ENCODE data around the gene RXFP2.

The RXFP2 gene

DNA sequence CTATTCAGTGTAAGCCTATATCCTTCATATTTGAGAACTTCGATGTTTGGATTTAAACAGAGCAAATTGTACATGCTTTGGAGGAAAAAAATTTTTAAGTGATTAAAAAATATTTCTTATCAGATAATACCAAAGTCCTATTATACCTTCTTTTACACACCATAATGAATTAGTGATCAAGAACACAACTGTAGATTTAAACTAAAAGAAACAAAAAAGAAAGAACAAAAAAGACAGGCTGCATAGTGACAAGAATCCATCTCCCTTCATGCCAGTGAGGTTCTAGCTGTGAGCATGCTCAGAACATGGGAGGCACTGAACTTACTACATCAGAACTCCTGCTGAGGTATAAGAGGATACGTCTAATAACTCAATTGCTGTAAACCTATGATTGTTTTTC is at the start of gene RXFP2:
TSS of gene RXFP2 (plus strand) at position 301 of the 400 bp plus-strand sequence. CDS start at position 388, 87 bp downstream.
- DNase-seq: no peak

GRCh38 chr13:31697290-31697689 is 42.0 kb upstream of the RXFP2 start:
- DNase-seq: no peak

DNA sequence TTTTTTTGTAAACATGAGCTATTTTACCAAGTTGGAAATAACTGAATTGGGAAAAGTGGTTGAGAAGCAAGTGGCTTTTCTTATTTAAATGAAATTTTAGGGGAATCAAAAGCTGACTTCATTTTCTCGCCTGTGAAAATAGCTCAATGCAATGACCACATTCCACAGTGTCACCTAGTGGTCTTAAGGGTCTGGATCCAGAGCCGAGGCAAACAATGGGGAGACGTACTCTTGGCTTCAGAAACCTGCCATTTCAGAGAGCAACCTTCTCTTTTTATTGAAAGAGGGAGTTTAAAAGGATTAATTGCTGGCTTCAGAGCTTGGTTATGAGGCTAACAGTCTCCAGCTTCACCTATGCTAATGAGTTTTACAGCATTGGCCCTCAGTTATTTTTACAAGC is 39.7 kb upstream of the RXFP2 start:
- no peak for DNase-seq

DNA sequence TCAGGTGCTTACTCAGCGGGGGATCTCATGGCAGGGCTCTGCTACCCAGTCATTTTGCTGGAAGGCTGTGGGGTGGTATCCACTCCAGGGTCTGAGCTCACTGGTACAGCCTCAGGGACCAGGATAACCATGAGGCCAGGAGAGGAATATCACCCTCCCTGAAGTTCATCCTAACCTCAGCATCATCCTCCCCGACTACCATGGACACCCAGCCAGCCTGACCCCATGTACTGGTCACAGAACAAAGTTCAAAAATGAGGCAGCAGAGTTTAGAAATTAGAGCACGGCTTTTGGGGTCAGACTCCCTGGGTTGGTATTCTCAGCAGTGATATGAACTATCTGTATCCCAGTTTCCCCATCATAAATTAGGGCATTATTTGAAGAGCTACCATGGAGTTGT is 35.5 kb upstream of the RXFP2 start:
- DNase-seq: no peak

DNA sequence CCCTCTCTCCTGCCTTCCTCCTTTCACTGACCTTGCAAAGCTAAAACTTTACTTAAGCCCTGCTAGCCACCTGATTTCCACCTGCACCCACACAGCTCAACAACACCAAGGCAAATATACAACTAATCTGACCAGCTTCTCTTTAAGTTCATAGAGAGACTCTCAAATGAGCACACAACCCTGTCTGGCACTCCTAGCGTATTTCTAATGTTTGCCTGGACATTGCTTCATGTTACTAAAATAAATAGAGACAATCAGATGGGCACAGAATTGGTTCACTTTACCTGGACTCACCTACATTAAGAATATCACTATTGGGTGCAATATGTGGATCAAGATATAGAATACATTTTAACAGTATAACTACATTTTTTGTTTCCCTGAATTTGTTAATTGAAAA is 33.2 kb upstream of the RXFP2 start:
- DNase-seq: no peak

- no peak for DNase-seq
These were observed 21.7 kb upstream of the RXFP2 start for GRCh38 chr13:31717583-31717982.

DNA sequence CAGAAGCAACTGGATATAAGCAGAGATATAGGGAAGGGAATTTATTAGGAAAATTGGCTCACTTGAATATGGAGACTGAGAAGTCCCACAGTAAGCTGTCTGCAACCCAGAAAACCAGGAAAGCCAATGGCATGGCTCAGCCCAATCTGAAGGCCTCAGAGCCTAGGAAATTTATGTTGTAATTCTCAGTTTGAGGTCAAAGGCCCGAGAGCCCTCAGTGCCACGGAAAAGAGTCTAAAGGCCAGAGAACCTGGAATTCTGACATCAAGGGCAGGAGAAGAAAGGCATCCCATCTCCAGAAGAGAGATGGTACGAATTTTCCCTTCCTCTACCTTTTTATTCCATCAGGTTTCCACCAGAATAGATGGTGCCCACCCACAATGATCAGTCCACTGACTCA is 20.1 kb upstream of the RXFP2 start:
- no peak for DNase-seq

DNA sequence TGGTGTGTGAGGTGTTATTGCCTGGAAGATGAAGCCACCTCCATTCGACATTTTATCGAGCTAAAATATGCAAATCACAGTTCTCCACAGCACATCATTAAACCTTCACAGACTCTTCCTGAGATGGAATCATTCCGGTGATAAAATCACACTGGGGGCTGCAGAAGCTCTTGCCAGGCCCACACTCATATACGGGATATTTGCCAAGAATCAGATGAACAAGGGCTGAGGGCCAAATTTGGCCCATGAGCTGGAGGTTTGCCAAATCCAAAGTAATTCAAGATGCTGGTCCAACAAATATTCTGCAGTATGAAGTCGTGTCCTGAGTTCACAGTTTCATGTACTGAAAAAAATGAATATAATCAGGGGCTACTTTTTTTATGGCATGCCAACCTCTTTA is 16.7 kb upstream of the RXFP2 start:
- peak; percentile 40 for DNase-seq

- DNase-seq: no peak
These were observed 13.5 kb upstream of the RXFP2 start for GRCh38 chr13:31725841-31726240.

DNA sequence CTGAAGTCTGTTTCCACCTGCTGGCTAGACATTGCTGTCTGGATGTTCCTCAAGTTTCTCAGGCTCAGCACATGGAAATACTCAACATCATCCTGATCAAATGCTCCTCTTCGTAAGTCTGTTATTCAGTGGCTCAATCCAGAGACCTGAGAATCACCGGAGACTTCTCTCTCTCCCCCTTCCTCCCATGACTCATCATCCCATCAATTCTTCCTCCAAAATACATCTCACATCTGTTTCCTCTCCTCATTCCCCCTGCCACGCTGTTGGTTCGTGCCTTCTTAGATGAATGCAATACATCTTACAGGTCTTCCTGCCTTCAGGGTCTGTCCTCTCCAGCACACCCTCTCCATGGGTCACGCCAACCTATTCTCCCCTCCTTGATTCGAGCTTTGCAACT is 7.4 kb upstream of the RXFP2 start:
- no peak for DNase-seq

DNA sequence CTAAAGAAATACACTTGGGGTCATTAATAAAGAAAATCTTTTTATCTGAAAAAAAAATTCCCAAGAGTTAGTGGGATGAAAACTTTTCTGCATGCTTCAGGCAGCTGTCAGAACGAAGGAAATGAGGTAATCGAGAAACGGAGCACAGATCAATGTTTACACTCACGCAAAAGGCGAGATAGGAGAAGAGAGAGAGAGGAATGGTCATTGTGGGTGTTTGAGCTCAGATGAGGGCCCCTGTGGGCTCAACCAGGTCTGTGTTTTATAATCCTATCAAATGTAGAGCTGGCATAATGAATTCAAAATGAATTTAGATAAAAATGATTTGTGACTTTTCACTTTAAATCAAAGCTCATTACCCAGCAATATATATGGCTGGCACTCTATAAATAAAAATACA is 6.3 kb upstream of the RXFP2 start:
- no peak for DNase-seq

DNA sequence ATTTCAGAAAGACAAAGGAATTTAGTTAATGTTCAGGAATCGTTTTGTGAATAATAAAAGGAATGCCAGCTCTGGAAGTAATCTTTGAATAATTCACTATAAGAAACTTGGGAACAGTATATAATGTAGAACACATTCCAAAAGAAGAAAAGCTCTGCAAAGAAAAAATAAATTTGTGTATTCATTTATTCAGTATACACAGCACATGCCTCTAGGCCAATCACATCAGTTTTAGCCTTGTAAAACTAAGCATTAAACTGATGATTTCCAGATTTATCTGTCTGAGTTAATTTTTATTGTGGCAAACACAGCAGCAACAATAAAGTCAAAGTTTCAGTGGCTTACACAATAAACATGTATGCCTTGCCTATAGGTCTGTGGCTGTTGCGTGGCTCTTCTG is 5.7 kb upstream of the RXFP2 start:
- DNase-seq: no peak

GRCh38 chr13:31742097-31742734 is 2.9 kb downstream of the RXFP2 start:
- peak; percentile 3 for DNase-seq

DNA sequence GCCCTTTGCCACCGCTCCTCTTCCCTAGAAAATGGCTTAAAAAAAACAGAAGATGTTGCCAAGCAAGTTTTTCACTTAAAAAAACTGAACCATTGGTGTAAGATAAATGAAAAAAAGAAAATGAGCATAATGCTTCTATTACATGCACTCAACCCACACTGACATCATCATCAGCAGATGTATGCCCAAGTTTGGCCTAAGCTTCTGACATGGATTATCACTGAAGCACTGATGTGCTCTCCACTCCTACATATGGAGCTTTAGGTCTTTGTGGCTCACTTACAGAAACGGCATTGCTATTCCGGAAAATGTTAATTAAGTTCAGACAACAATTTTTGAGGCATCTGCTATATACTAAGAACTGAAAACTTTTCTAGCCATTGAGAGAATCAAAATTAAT is 8.0 kb downstream of the RXFP2 start:
- DNase-seq: no peak

DNA sequence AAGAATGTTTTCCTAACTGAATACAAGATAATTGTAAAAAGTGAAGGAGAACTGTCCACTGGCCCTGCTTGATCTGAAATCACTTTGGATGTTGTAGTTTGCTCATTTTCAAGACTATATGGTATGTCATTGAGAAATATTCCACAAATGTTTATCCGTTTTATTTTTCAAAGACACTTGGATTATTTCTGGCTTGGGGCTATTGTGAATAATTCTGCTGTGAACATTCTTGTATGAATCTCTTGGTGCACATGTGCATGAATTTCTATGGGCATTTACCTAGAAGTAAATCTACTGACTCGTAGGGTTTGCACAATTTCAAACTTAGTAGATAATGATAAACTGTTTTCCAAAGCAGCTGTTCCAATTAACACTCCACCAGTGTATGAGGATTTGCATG is 8.6 kb downstream of the RXFP2 start:
- DNase-seq: no peak

GRCh38 chr13:31749929-31750328 is 10.6 kb downstream of the RXFP2 start:
- no peak for DNase-seq

DNA sequence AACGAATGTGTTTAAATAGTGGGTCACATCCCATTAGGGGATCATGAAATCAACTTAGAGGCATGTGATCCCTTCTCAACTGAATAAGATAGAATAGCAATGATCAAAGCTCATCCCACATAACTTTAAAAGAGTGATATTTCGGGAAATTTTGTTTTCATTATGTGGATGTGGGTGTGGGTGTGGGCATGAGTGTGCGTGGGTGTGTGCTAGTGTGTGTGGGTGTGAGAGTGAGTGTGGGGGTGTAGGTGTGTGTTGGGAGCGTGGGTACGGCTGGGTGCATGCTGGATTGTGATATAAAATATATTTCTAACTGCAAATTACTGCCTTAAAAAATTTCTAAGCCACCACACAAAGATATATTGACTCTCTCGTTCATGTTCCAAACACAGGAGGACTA is 15.9 kb downstream of the RXFP2 start:
- no peak for DNase-seq

- DNase-seq: no peak
These were observed 16.5 kb downstream of the RXFP2 start for GRCh38 chr13:31755803-31756212.

DNA sequence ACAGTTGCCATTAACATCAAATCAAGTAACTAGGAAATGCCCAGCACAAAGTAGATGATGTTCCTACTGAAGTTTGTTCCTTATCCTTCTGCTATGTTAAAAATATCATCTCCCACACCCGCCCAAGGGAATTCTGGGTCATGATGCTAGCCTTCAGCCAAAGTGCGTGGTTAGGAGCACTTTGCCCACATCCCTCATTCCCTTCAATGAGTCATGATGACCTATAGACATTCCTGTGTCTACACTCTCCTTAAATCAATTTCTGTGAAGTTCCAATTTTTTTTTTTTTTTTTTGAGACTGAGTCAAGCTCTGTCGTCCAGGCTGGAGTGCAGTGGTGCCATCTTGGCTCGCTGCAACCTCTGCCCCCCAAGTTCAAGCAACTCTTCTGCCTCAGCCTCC is 17.0 kb downstream of the RXFP2 start:
- no peak for DNase-seq

- no peak for DNase-seq
These were observed 22.6 kb downstream of the RXFP2 start for GRCh38 chr13:31761951-31762350.

- no peak for DNase-seq
These were observed 25.2 kb downstream of the RXFP2 start for GRCh38 chr13:31764556-31764955.

GRCh38 chr13:31765138-31765785 is 25.9 kb downstream of the RXFP2 start:
- DNase-seq: no peak

GRCh38 chr13:31767175-31767900 is 28.0 kb downstream of the RXFP2 start:
- no peak for DNase-seq

DNA sequence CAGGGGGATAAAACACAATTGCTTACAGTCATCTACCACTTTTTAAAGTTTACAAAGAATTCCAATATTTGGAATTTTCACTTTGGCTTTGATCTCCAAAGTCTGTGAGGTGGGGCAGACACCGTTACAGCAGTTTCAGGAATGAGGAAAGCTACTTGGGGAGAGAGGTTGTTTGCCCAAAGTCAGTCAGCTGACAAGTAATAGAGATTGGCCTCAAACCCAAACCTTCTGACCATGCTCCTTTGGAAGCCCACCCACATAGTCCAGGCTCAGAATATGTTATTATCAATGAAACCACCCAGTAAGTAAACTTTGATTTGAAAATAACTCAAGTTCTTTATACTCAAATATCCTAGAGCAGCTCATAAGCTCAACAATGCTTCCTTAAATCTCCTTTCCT is 29.0 kb downstream of the RXFP2 start:
- no peak for DNase-seq

All from NCI-H1092 (cell line).